Panc1 (cell line): ENCODE data around the gene CAMKK1. TPM values are rescaled to one million over a fixed set of nuclear protein-coding genes. Genes with fewer than 3 reads are reported as not detected.

Experiments
- ATAC-seq: fragments of 200-7000 bp; cut with Tn5 transposase; 2 replicates; pipeline ENCODE4 v1.9.1; 2020; ENCODE audit warnings: mild to moderate bottlenecking, moderate library complexity
- BruUV-seq: library from RNA; stranded (reverse); fragments of 400-500 nt; replicated peaks from 2 replicates; lab custom pipeline; 2021; lab: Mats Ljungman, UMichigan
- CTCF ChIA-PET: fragments of 300-600 bp; sonication (Branson Sonifier 250); formaldehyde crosslinking; loops from one replicate; lab custom pipeline; 2022; ENCODE audit warnings: antibody characterized with exemption; lab: Charles Lee
- POLR2A ChIA-PET: fragments of 300-600 bp; sonication (Branson Sonifier 250); formaldehyde crosslinking; loops from one replicate; lab custom pipeline; 2022; ENCODE audit warnings: antibody characterized with exemption; lab: Charles Lee
- DNase-seq: peaks from one replicate; pipeline ENCODE4 v3.0.0-alpha.2; 2010; ENCODE audit warnings: low read depth, low spot score
- H3K27ac ChIP-seq: 2 replicates; pipeline ENCODE4 v1.5.1; 2011; ENCODE audit warnings: mild to moderate bottlenecking, low read length, inconsistent platforms
- H3K27me3 ChIP-seq: fragments of 200-500 bp; sonication (Bioruptor generic); 2 replicates; pipeline ENCODE4 v1.6.0; 2014; ENCODE audit warnings: low read length, inconsistent platforms; ENCODE audit not compliant: control insufficient read depth, insufficient read depth
- H3K36me3 ChIP-seq: fragments of 200-500 bp; sonication (Bioruptor generic); 2 replicates; pipeline ENCODE4 v1.5.1; 2014; ENCODE audit warnings: inconsistent platforms, mild to moderate bottlenecking, low read length, moderate library complexity; ENCODE audit not compliant: control insufficient read depth, insufficient read depth
- H3K4me1 ChIP-seq: 2 replicates; pipeline ENCODE4 v1.5.1; 2011; ENCODE audit warnings: inconsistent platforms, mild to moderate bottlenecking, low read length, moderate library complexity; ENCODE audit not compliant: control insufficient read depth, insufficient read depth
- H3K4me3 ChIP-seq, 2 experiments: 2 replicates each; pipeline ENCODE4 v1.5.1; 2011 to 2012; ENCODE audit warnings: low read depth in 2 of 2, low read length in 2 of 2, mild to moderate bottlenecking in 2 of 2, inconsistent platforms in 1 of 2, moderate library complexity in 1 of 2
- H3K9me3 ChIP-seq: fragments of 200-500 bp; sonication (Bioruptor generic); 2 replicates; pipeline ENCODE4 v1.5.1; 2014; ENCODE audit warnings: low read depth, mild to moderate bottlenecking, inconsistent platforms, low read length, moderate library complexity; ENCODE audit not compliant: control insufficient read depth, insufficient read depth
- CTCF ChIP-seq: fragments of 450-650 bp; IDR thresholded peaks from 2 replicates; pipeline ENCODE4 v1.5.1; 2017; ENCODE audit warnings: mild to moderate bottlenecking
- POLR2AphosphoS5 ChIP-seq: IDR thresholded peaks from 2 replicates; pipeline ENCODE4 v1.6.1; 2012; ENCODE audit warnings: mild to moderate bottlenecking, low read depth, low read length, moderate library complexity
- REST ChIP-seq, 2 experiments: IDR thresholded peaks; 2 replicates each; pipeline ENCODE4 v1.6.1; 2011 to 2012; ENCODE audit warnings: low read depth in 2 of 2, control low read depth in 1 of 2, low read length in 1 of 2, mild to moderate bottlenecking in 1 of 2, moderate library complexity in 1 of 2; ENCODE audit not compliant: insufficient read depth in 1 of 2
- SIN3A ChIP-seq: IDR thresholded peaks from 2 replicates; pipeline ENCODE4 v1.6.1; 2012; ENCODE audit warnings: low read depth, mild to moderate bottlenecking, low read length, moderate library complexity, borderline replicate concordance; ENCODE audit not compliant: insufficient read depth
- TCF7L2 ChIP-seq: IDR thresholded peaks from 2 replicates; pipeline ENCODE4 v1.6.1; 2011; ENCODE audit warnings: mild to moderate bottlenecking, low read depth, low read length, inconsistent platforms
- in situ Hi-C: cut with HindIII; loops from 2 replicates; pipeline ENCODE4 v1.10.0; 2016; ENCODE audit warnings: low sequenced_read_pairs, low pct_unique_long_range_greater_than_20kb
- intact Hi-C: fragments of 100-400 bp; cut with micrococcal nuclease; formaldehyde crosslinking; loops from one replicate; pipeline ENCODE4 v1.10.0; 2022; ENCODE audit not compliant: unreplicated experiment
- total RNA-seq: library from RNA; stranded (reverse); gene quantifications from one replicate; pipeline ENCODE4 v1.2.1, GENCODE V29; 2021; ENCODE audit not compliant: unreplicated experiment

Gene CAMKK1
- total RNA-seq, 1 experiment from 2014 or later: 6.7 TPM

- no peaks in the 10 kb centered on the region for H3K9me3 ChIP-seq
- intact Hi-C loops: no loop called here
- no peaks in the 10 kb centered on the region for H3K27me3 ChIP-seq
- POLR2A ChIA-PET: no interaction called here
- DNase-seq (no peak), ATAC-seq (no peak)
- H3K36me3 ChIP-seq: no peaks in the 10 kb centered on the region
- in situ Hi-C loops: no loop called here
- no peak overlapping the region for H3K4me3 ChIP-seq
- BruUV-seq: no TSS peak
- H3K4me1 ChIP-seq: no peaks in the 10 kb centered on the region
- H3K27ac ChIP-seq: no peak overlapping the region
- CTCF ChIA-PET: no interaction called here
- TF ChIP-seq SIN3A: no peak
Measured at GRCh38 chr17:3873862-3874261, 19.0 kb downstream of the CAMKK1 start.

- no peaks in the 10 kb centered on the region for H3K4me1 ChIP-seq
- TF ChIP-seq POLR2AphosphoS5 (no peak), TCF7L2 (no peak), REST (IDR thresholded peaks at IDR 0.05; ENCODE audit: insufficient read depth in 1 of 2, low read depth in 2 of 2, low read length in 1 of 2) (no peak), SIN3A (no peak), CTCF (no peak)
- BruUV-seq: no TSS peak
- in situ Hi-C loops (no loop called here), intact Hi-C loops (no loop called here)
- no peaks in the 10 kb centered on the region for H3K36me3 ChIP-seq
- DNase-seq (no peak), ATAC-seq (no peak)
- CTCF ChIA-PET: no interaction called here
- H3K9me3 ChIP-seq: no peaks in the 10 kb centered on the region
- no peak overlapping the region for H3K4me3 ChIP-seq
- H3K27ac ChIP-seq: no peak overlapping the region
- H3K27me3 ChIP-seq: no peaks in the 10 kb centered on the region
- POLR2A ChIA-PET: no interaction called here
Measured at GRCh38 chr17:3870871-3871306, 22.0 kb downstream of the CAMKK1 start.

GRCh38 chr17:3867606-3868005 lies 25.2 kb downstream of the CAMKK1 start:
- BruUV-seq: no TSS peak
- in situ Hi-C loops: no loop called here

More at GRCh38 chr17:3867606-3868005, 25.2 kb downstream of the CAMKK1 start:
- no peak for TF ChIP-seq CTCF
- no peak for TF ChIP-seq POLR2AphosphoS5
- TF ChIP-seq SIN3A: no peak
- TF ChIP-seq REST (IDR thresholded peaks at IDR 0.05; ENCODE audit: insufficient read depth in 1 of 2, low read depth in 2 of 2, low read length in 1 of 2): no peak
- TF ChIP-seq TCF7L2: no peak
- Histone ChIP-seq H3K4me3 (no peak overlapping the region), H3K27me3 (no peaks in the 10 kb centered on the region), H3K27ac (no peak overlapping the region), H3K9me3 (no peaks in the 10 kb centered on the region), H3K36me3 (no peaks in the 10 kb centered on the region), H3K4me1 (no peaks in the 10 kb centered on the region)
- ATAC-seq (no peak), DNase-seq (no peak)
- intact Hi-C loops: no loop called here
- POLR2A ChIA-PET: no interaction called here
- CTCF ChIA-PET: no interaction called here
